Kidney epithelial cell (primary cell): ENCODE data around the gene TRANK1. TPM values are rescaled to one million over a fixed set of nuclear protein-coding genes. Genes with fewer than 3 reads are reported as not detected.

Source experiments
- DNase-seq: peaks from one replicate; pipeline ENCODE4 v3.0.0-alpha.2; 2010; ENCODE audit warnings: low read depth
- H3K27me3 ChIP-seq: 2 replicates; pipeline ENCODE4 v1.6.0; 2011; ENCODE audit warnings: low read length; ENCODE audit not compliant: control insufficient read depth, insufficient read depth
- H3K36me3 ChIP-seq: 2 replicates; pipeline ENCODE4 v1.5.1; 2011; ENCODE audit warnings: low read length; ENCODE audit not compliant: control insufficient read depth, insufficient read depth
- H3K4me3 ChIP-seq: 2 replicates; pipeline ENCODE4 v1.5.1; 2011; ENCODE audit warnings: low read depth, mild to moderate bottlenecking, control low read depth, low read length
- CTCF ChIP-seq: IDR thresholded peaks from 2 replicates; pipeline ENCODE4 v1.5.1; 2011; ENCODE audit warnings: mild to moderate bottlenecking, moderate library complexity, low read length, control low read depth, inconsistent platforms; ENCODE audit not compliant: insufficient read depth, poor library complexity, severe bottlenecking
- total RNA-seq: library from RNA; depleted of rRNA; stranded (reverse); fragments of >200 nt; gene quantifications from 2 replicates; pipeline ENCODE4 v1.2.3, GENCODE V29; 2015

TRANK1 gene
- total RNA-seq, 1 donor from 2014 or later = 7.1 TPM

- Histone ChIP-seq H3K27me3 (no peaks in the 10 kb centered on the region), H3K36me3 (no peaks in the 10 kb centered on the region)
- no peak for TF ChIP-seq CTCF
Measured at GRCh38 chr3:36826240-36826639, 118.6 kb downstream of the TRANK1 start.

GRCh38 chr3:36824443-36824842 lies 120.4 kb downstream of the TRANK1 start:
- no peaks in the 10 kb centered on the region for H3K27me3 ChIP-seq
- H3K36me3 ChIP-seq = no peaks in the 10 kb centered on the region
- no peak overlapping the region for H3K4me3 ChIP-seq
- no peak for DNase-seq
- no peak for TF ChIP-seq CTCF

More at GRCh38 chr3:36826240-36826639, 118.6 kb downstream of the TRANK1 start:
- no peak for DNase-seq
- no peak overlapping the region for H3K4me3 ChIP-seq

GRCh38 chr3:36823806-36824205 lies 121.0 kb downstream of the TRANK1 start:
- no peak for TF ChIP-seq CTCF
- Histone ChIP-seq H3K36me3 (no peaks in the 10 kb centered on the region), H3K4me3 (no peak overlapping the region), H3K27me3 (no peaks in the 10 kb centered on the region)
- no peak for DNase-seq

- no peak for TF ChIP-seq CTCF
- Histone ChIP-seq H3K27me3 (no peaks in the 10 kb centered on the region), H3K4me3 (no peak overlapping the region), H3K36me3 (no peaks in the 10 kb centered on the region)
- DNase-seq = no peak
Measured at GRCh38 chr3:36820083-36820482, 124.8 kb downstream of the TRANK1 start.

GRCh38 chr3:36817806-36818533 lies 126.9 kb downstream of the TRANK1 start:
- DNase-seq = no peak
- H3K27me3 ChIP-seq = no peaks in the 10 kb centered on the region
- no peak for TF ChIP-seq CTCF
- H3K36me3 ChIP-seq = no peaks in the 10 kb centered on the region
- no peak overlapping the region for H3K4me3 ChIP-seq

GRCh38 chr3:36815375-36815774 lies 129.5 kb downstream of the TRANK1 start:
- no peak for DNase-seq
- Histone ChIP-seq H3K36me3 (no peaks in the 10 kb centered on the region), H3K27me3 (peaks cover 2% of the 10 kb centered on the region), H3K4me3 (no peak overlapping the region)
- no peak for TF ChIP-seq CTCF
